WTC11 (cell line): ENCODE data around the gene ZNF223. TPM values are rescaled to one million over a fixed set of nuclear protein-coding genes. Genes with fewer than 3 reads are reported as not detected.
A peak's percentile ranks its signal among the peaks of the same experiment; 100 is the strongest.

ENCODE experiments used
- ATAC-seq: fragments of 200-7000 bp; cut with Tn5 transposase; 2 replicates; pipeline ENCODE4 v1.10.0; 2021; ENCODE audit warnings: mild to moderate bottlenecking, moderate library complexity
- CTCF ChIA-PET: fragments of 300-600 bp; sonication (Branson Sonifier 250); formaldehyde crosslinking; loops from one replicate; lab custom pipeline; 2021; ENCODE audit warnings: antibody characterized with exemption; lab: Charles Lee
- POLR2A ChIA-PET: fragments of 350-600 bp; sonication (Branson Sonifier 250); formaldehyde crosslinking; loops from one replicate; lab custom pipeline; 2021; ENCODE audit warnings: antibody characterized with exemption; lab: Charles Lee
- DNase-seq: peaks from one replicate; pipeline ENCODE4 v3.0.0; 2021; ENCODE audit warnings: low spot score
- H3K27ac Mint-ChIP-seq: 2 replicates; pipeline ENCODE4 v1.8.0; 2021; ENCODE audit warnings: mixed read lengths
- H3K27me3 Mint-ChIP-seq: 2 replicates; pipeline ENCODE4 v1.8.0; 2021; ENCODE audit warnings: low read depth, mild to moderate bottlenecking, moderate library complexity, mixed read lengths
- H3K36me3 Mint-ChIP-seq: 2 replicates; pipeline ENCODE4 v1.8.0; 2021; ENCODE audit warnings: mixed read lengths
- H3K4me1 Mint-ChIP-seq: 2 replicates; pipeline ENCODE4 v1.8.0; 2022; ENCODE audit warnings: mixed read lengths
- H3K4me3 Mint-ChIP-seq: 2 replicates; pipeline ENCODE4 v1.8.0; 2021; ENCODE audit warnings: mild to moderate bottlenecking, moderate library complexity, mixed read lengths
- H3K9me3 Mint-ChIP-seq: 2 replicates; pipeline ENCODE4 v1.8.0; 2021; ENCODE audit warnings: mixed read lengths
- ATF1 ChIP-seq: sonication (generic); formaldehyde crosslinking; IDR thresholded peaks from 2 replicates; pipeline ENCODE4 v1.8.1; 2023; ENCODE audit warnings: mild to moderate bottlenecking, moderate library complexity, missing genetic modification reagents
- CREB1 ChIP-seq: sonication (generic); formaldehyde crosslinking; IDR thresholded peaks from 2 replicates; pipeline ENCODE4 v1.8.0; 2023; ENCODE audit warnings: mild to moderate bottlenecking, missing genetic modification reagents
- TP53 ChIP-seq: sonication (generic); formaldehyde crosslinking; IDR thresholded peaks from 2 replicates; pipeline ENCODE4 v1.8.1; 2023; ENCODE audit warnings: mild to moderate bottlenecking, missing genetic modification reagents
- ZNF138 ChIP-seq: sonication (generic); formaldehyde crosslinking; conservative IDR thresholded peaks from 2 replicates; pipeline ENCODE4 v1.8.1; 2022; ENCODE audit warnings: mild to moderate bottlenecking, moderate library complexity, missing genetic modification reagents
- ZNF423 ChIP-seq: fragments of 250-450 bp; sonication (Bioruptor Pico); IDR thresholded peaks from 2 replicates; pipeline ENCODE4 v2.1.2; 2022; ENCODE audit warnings: mild to moderate bottlenecking, moderate library complexity
- total RNA-seq: library from RNA; stranded (reverse); gene quantifications from 3 replicates; pipeline ENCODE4 v1.2.3, GENCODE V29; 2021
- TF ChIP-seq, protein P1 (sequence below): sonication (generic); formaldehyde crosslinking; IDR thresholded peaks from 2 replicates; pipeline ENCODE4 v1.8.1; 2022; ENCODE audit warnings: missing genetic modification reagents, borderline replicate concordance
- TF ChIP-seq, protein P2 (sequence below): fragments of 250-450 bp; sonication (Bioruptor Pico); IDR thresholded peaks from 2 replicates; pipeline ENCODE4 v2.1.2; 2022; ENCODE audit warnings: mild to moderate bottlenecking, moderate library complexity
- TF ChIP-seq, protein P3 (sequence below): sonication (generic); formaldehyde crosslinking; conservative IDR thresholded peaks from 2 replicates; pipeline ENCODE4 v1.8.1; 2023; ENCODE audit warnings: mild to moderate bottlenecking, low read depth, missing genetic modification reagents, moderate library complexity

ZNF223 gene
- total RNA-seq, 1 experiment from 2014 or later = 5.7 TPM

DNA sequence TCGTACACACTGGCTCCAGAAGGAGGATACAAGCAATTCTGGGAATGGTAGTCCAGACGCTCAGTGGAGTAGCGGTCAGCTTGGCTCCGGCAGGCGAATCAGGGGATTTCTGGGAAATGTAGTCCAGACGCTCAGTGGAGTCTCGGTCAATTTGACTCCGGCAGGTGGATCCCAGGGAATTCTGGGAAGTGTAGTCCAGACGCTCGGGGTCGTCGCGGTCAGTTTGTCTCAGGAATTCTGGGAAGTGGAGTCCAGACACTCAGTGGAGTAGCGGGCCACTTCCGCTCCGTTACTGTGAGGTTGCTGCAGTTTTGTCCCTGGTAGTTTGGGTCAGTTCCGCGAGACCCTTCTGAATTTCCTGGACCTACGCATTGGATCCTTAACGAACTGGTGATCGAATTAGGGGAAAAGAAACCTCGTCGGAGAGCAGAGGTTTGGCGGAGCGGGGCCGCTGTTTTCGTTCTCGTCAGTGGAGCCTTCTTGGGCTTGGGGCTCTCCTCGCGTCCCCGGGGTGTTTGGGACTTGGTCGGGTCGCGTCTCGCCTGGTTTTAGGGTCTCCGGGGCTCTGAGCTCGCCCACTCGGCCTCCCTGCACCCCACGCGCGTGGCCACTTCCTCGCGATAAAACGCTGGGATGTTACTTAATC, 61.4 kb downstream of the ZNF223 start, which contains the start of gene ZNF225 (continued):
- TF ChIP-seq, protein P1, sequence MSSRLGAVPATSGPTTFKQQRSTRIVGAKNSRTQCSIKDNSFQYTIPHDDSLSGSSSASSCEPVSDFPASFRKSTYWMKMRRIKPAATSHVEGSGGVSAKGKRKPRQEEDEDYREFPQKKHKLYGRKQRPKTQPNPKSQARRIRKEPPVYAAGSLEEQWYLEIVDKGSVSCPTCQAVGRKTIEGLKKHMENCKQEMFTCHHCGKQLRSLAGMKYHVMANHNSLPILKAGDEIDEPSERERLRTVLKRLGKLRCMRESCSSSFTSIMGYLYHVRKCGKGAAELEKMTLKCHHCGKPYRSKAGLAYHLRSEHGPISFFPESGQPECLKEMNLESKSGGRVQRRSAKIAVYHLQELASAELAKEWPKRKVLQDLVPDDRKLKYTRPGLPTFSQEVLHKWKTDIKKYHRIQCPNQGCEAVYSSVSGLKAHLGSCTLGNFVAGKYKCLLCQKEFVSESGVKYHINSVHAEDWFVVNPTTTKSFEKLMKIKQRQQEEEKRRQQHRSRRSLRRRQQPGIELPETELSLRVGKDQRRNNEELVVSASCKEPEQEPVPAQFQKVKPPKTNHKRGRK = no peak

DNA sequence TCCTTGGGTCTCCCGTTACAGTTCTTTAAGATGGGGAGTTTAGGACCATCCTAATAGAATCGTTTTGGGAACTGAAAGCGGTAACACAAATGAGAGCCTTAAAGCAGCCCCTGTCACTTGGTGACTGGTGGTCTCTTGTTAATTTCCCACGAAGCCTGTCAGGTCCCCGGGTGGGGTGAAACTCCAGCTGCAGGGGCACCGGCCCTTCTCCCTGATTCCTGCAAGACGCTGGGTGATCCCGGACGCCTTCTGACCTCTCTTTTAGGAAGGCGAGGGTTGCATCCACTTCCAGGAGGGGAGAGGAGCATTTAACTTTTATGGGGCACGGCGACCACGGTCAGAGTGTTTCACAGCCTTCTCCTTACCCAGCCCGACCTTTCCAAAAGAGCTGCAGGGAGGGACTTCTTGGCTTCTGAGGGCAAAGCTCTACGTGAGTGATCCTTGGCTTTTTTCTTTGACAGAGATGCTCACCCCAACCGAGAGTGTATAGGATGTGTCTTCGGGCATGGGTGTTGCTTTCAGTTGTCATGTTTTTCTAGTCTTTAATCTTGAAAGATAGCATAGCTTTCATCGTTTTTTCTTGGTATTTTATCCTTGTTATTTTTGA, 62.1 kb downstream of the ZNF223 start:
- Mint-ChIP-seq H3K27me3 (no peaks in the 10 kb centered on the region), H3K9me3 (peaks cover 29% of the 10 kb centered on the region), H3K27ac (no peak overlapping the region), H3K4me3 (peak overlapping the region; percentile 98), H3K36me3 (peaks cover 41% of the 10 kb centered on the region), H3K4me1 (peaks cover 9% of the 10 kb centered on the region)
- TF ChIP-seq CREB1 (no peak), ZNF138 (no peak), ATF1 (CRISPR knock-in tag) (no peak), TP53 (CRISPR knock-in tag) (no peak), ZNF423 (no peak)
- TF ChIP-seq, protein P2, sequence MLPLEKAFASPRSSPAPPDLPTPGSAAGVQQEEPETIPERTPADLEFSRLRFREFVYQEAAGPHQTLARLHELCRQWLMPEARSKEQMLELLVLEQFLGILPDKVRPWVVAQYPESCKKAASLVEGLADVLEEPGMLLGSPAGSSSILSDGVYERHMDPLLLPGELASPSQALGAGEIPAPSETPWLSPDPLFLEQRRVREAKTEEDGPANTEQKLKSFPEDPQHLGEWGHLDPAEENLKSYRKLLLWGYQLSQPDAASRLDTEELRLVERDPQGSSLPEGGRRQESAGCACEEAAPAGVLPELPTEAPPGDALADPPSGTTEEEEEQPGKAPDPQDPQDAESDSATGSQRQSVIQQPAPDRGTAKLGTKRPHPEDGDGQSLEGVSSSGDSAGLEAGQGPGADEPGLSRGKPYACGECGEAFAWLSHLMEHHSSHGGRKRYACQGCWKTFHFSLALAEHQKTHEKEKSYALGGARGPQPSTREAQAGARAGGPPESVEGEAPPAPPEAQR (CRISPR knock-in tag) = no peak
- TF ChIP-seq, protein P3, sequence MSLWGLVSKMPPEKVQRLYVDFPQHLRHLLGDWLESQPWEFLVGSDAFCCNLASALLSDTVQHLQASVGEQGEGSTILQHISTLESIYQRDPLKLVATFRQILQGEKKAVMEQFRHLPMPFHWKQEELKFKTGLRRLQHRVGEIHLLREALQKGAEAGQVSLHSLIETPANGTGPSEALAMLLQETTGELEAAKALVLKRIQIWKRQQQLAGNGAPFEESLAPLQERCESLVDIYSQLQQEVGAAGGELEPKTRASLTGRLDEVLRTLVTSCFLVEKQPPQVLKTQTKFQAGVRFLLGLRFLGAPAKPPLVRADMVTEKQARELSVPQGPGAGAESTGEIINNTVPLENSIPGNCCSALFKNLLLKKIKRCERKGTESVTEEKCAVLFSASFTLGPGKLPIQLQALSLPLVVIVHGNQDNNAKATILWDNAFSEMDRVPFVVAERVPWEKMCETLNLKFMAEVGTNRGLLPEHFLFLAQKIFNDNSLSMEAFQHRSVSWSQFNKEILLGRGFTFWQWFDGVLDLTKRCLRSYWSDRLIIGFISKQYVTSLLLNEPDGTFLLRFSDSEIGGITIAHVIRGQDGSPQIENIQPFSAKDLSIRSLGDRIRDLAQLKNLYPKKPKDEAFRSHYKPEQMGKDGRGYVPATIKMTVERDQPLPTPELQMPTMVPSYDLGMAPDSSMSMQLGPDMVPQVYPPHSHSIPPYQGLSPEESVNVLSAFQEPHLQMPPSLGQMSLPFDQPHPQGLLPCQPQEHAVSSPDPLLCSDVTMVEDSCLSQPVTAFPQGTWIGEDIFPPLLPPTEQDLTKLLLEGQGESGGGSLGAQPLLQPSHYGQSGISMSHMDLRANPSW = no peak
- no peak for DNase-seq
- POLR2A ChIA-PET = interaction anchor here (1.1 kb wide), 1 partner anchor 51 kb away, joined by 8 read pairs; the partner anchor contains the start of gene ZNF226
- no peak for ATAC-seq
- CTCF ChIA-PET = no interaction called here

Other genes starting within 250 kb of the ZNF223 start
- gene LYPD5, start 249.6 kb upstream of the ZNF223 start, total RNA-seq = 0.39 to 0.78 TPM (median 0.46 TPM) in 3 replicates
- gene ZNF283, start 224.7 kb upstream of the ZNF223 start, total RNA-seq = 6.2 to 7.1 TPM (median 6.7 TPM) in 3 replicates
- 3.0 to 5.1 TPM (median 3.2 TPM) in 3 replicates for gene ZNF404, start 168.1 kb upstream of the ZNF223 start, total RNA-seq
- 10.1 to 12.2 TPM (median 11.0 TPM) in 3 replicates for gene ZNF45, start 116.8 kb upstream of the ZNF223 start, total RNA-seq
- 7.0 to 7.6 TPM (median 7.2 TPM) in 3 replicates for gene ZNF221, start 100.8 kb upstream of the ZNF223 start, total RNA-seq
- gene ZNF155, start 67.8 kb upstream of the ZNF223 start, total RNA-seq = 6.2 to 10.2 TPM (median 7.1 TPM) in 3 replicates
- 2.2 to 4.0 TPM (median 3.5 TPM) in 3 replicates for gene ZNF230, start 49.1 kb upstream of the ZNF223 start, total RNA-seq
- 3.4 to 4.6 TPM (median 3.5 TPM) in 3 replicates for gene ZNF222, start 26.7 kb upstream of the ZNF223 start, total RNA-seq
- gene ZNF284, start 20.1 kb downstream of the ZNF223 start, total RNA-seq = 1.7 to 3.0 TPM (median 2.7 TPM) in 3 replicates
- 12.4 to 14.8 TPM (median 13.7 TPM) in 3 replicates for gene ZNF224, start 42.3 kb downstream of the ZNF223 start, total RNA-seq
- 3.9 to 5.1 TPM (median 4.4 TPM) in 3 replicates for gene ZNF225, start 61.4 kb downstream of the ZNF223 start, total RNA-seq
- gene ZNF234, start 89.5 kb downstream of the ZNF223 start, total RNA-seq = 7.0 to 7.5 TPM (median 7.5 TPM) in 3 replicates
- 14.5 to 18.5 TPM (median 18.0 TPM) in 3 replicates for gene ZNF226, start 113.1 kb downstream of the ZNF223 start, total RNA-seq
- gene ZNF227, start 160.5 kb downstream of the ZNF223 start, total RNA-seq = 17.8 to 18.7 TPM (median 18.5 TPM) in 3 replicates
- 1.3 to 2.4 TPM (median 1.9 TPM) in 3 replicates for gene ZNF233, start 207.8 kb downstream of the ZNF223 start, total RNA-seq